ENCODE data around the gene MYRFL.

MYRFL gene

GRCh38 chr12:69900720-69901131, 75.7 kb downstream of the MYRFL start:
- Histone ChIP-seq H3K36me3 (replicated peaks) (no peaks in the 10 kb centered on the region), H3K27me3 (replicated peaks) (no peaks in the 10 kb centered on the region), H3K27ac (no peak overlapping the region), H3K4me3 (ENCODE audit: low read depth, low read length) (no peak overlapping the region)
- in situ Hi-C loops (cut with HindIII; ENCODE audit: low pct_ligation_motif_present, low sequenced_read_pairs), result no loop called here
- peak; percentile 66 for DNase-seq
- TF ChIP-seq CTCF (IDR thresholded peaks at IDR 0.05; ENCODE audit: low read depth, low read length, missing control alignments), result peak; percentile 72

- no peak for DNase-seq
- Histone ChIP-seq H3K36me3 (replicated peaks) (no peaks in the 10 kb centered on the region), H3K4me3 (ENCODE audit: low read depth, low read length) (no peak overlapping the region), H3K27me3 (replicated peaks) (no peaks in the 10 kb centered on the region), H3K27ac (no peak overlapping the region)
- no peak for TF ChIP-seq CTCF (IDR thresholded peaks at IDR 0.05; ENCODE audit: low read depth, low read length, missing control alignments)
- in situ Hi-C loops (cut with HindIII; ENCODE audit: low pct_ligation_motif_present, low sequenced_read_pairs), result no loop called here
These were observed 76.3 kb downstream of the MYRFL start for GRCh38 chr12:69901221-69901905.

GRCh38 chr12:69903548-69903947, 78.5 kb downstream of the MYRFL start:
- no peaks in the 10 kb centered on the region for H3K36me3 ChIP-seq (replicated peaks)
- TF ChIP-seq CTCF (IDR thresholded peaks at IDR 0.05; ENCODE audit: low read depth, low read length, missing control alignments), result no peak
- H3K27ac ChIP-seq, result no peak overlapping the region
- DNase-seq, result no peak
- H3K4me3 ChIP-seq (ENCODE audit: low read depth, low read length), result no peak overlapping the region
- H3K27me3 ChIP-seq (replicated peaks), result no peaks in the 10 kb centered on the region
- in situ Hi-C loops (cut with HindIII; ENCODE audit: low pct_ligation_motif_present, low sequenced_read_pairs), result no loop called here

- Histone ChIP-seq H3K36me3 (replicated peaks) (no peaks in the 10 kb centered on the region), H3K4me3 (ENCODE audit: low read depth, low read length) (no peak overlapping the region), H3K27ac (peak overlapping the region; percentile 80), H3K27me3 (replicated peaks) (no peaks in the 10 kb centered on the region)
- TF ChIP-seq CTCF (IDR thresholded peaks at IDR 0.05; ENCODE audit: low read depth, low read length, missing control alignments), result no peak
- DNase-seq, result peak; percentile 69
- in situ Hi-C loops (cut with HindIII; ENCODE audit: low pct_ligation_motif_present, low sequenced_read_pairs), result no loop called here
These were observed 79.8 kb downstream of the MYRFL start for GRCh38 chr12:69904777-69905176.

GRCh38 chr12:69905801-69906200, 80.8 kb downstream of the MYRFL start:
- H3K4me3 ChIP-seq (ENCODE audit: low read depth, low read length), result no peak overlapping the region
- no peaks in the 10 kb centered on the region for H3K27me3 ChIP-seq (replicated peaks)
- H3K27ac ChIP-seq, result no peak overlapping the region
- DNase-seq, result no peak
- H3K36me3 ChIP-seq (replicated peaks), result no peaks in the 10 kb centered on the region
- in situ Hi-C loops (cut with HindIII; ENCODE audit: low pct_ligation_motif_present, low sequenced_read_pairs), result no loop called here
- TF ChIP-seq CTCF (IDR thresholded peaks at IDR 0.05; ENCODE audit: low read depth, low read length, missing control alignments), result no peak
